GM12875 (cell line): ENCODE results near the gene ZDHHC22.

Experiments
- H3K4me3 ChIP-seq: one replicate; pipeline ENCODE4 v1.5.1; 2011; ENCODE audit warnings: low read depth, low read length, control low read depth
- CTCF ChIP-seq: IDR thresholded peaks from 2 replicates; pipeline ENCODE4 v1.5.1; 2011; ENCODE audit warnings: low read depth, mild to moderate bottlenecking, control low read depth, inconsistent platforms, low read length, moderate library complexity, borderline replicate concordance; ENCODE audit not compliant: insufficient read depth

The ZDHHC22 gene

GRCh38 chr14:77097700-77098528 lies 43.7 kb downstream of the ZDHHC22 start, which contains the start of gene CIPC:
CIPC (plus strand) TSS chr14:77098258; CDS start chr14:77105709, 7,451 bp downstream.
- peak within 1 kb of the TSS; percentile 99 for H3K4me3 ChIP-seq
- TF ChIP-seq CTCF: no peak

- TF ChIP-seq CTCF: no peak
Observed at GRCh38 chr14:77097006-77097699, 44.4 kb downstream of the ZDHHC22 start.

GRCh38 chr14:77094672-77095284 lies 46.8 kb downstream of the ZDHHC22 start:
- no peak overlapping the region for H3K4me3 ChIP-seq
- TF ChIP-seq CTCF: peak; percentile 72

More at GRCh38 chr14:77097006-77097699, 44.4 kb downstream of the ZDHHC22 start:
- peak overlapping the region; percentile 71 for H3K4me3 ChIP-seq

- no peak overlapping the region for H3K4me3 ChIP-seq
- no peak for TF ChIP-seq CTCF
Observed at GRCh38 chr14:77092676-77093075, 48.9 kb downstream of the ZDHHC22 start.

- no peak overlapping the region for H3K4me3 ChIP-seq
- no peak for TF ChIP-seq CTCF
Observed at GRCh38 chr14:77091518-77091917, 50.1 kb downstream of the ZDHHC22 start.

- TF ChIP-seq CTCF: no peak
Observed at GRCh38 chr14:77088645-77089044, 52.9 kb downstream of the ZDHHC22 start.

More at GRCh38 chr14:77088645-77089044, 52.9 kb downstream of the ZDHHC22 start:
- no peak overlapping the region for H3K4me3 ChIP-seq
